22Rv1 (cell line): ENCODE data around the gene ZBTB25.

ENCODE experiments used
- H3K27ac ChIP-seq: fragments of 450-650 bp; 2 replicates; pipeline ENCODE4 v1.5.1; 2017
- CTCF ChIP-seq: fragments of 450-650 bp; IDR thresholded peaks from 2 replicates; pipeline ENCODE4 v1.5.1; 2017; ENCODE audit warnings: mild to moderate bottlenecking
- ZFX ChIP-seq: fragments of 450-650 bp; IDR thresholded peaks from 2 replicates; pipeline ENCODE4 v1.6.1; 2017; ENCODE audit warnings: antibody characterized with exemption, borderline replicate concordance

Gene ZBTB25

GRCh38 chr14:64401949-64402348 lies 101.7 kb downstream of the ZBTB25 start:
- TF ChIP-seq ZFX (no peak), CTCF (no peak)
- no peak overlapping the region for H3K27ac ChIP-seq

GRCh38 chr14:64400829-64401459 lies 102.7 kb downstream of the ZBTB25 start:
- no peak overlapping the region for H3K27ac ChIP-seq
- TF ChIP-seq ZFX (no peak), CTCF (no peak)
